DOHH2 (cell line): Measurements from ENCODE around the gene EYA2.

Experiments used
- H3F3A ChIP-seq: fragments of 200-600 bp; sonication (generic), shearing (Covaris generic); 2 replicates; pipeline ENCODE4 v1.6.0; 2016; ENCODE audit warnings: antibody characterized with exemption, mild to moderate bottlenecking; ENCODE audit not compliant: control insufficient read depth, insufficient read depth
- H3K27ac ChIP-seq: fragments of 200-600 bp; sonication (generic); 2 replicates; pipeline ENCODE4 v1.5.1; 2014; ENCODE audit warnings: low read depth, mild to moderate bottlenecking, low read length, moderate library complexity
- H3K27me3 ChIP-seq: fragments of 200-600 bp; sonication (generic); 2 replicates; pipeline ENCODE4 v1.6.1; 2014; ENCODE audit warnings: mild to moderate bottlenecking, low read length, mixed read lengths; ENCODE audit not compliant: control insufficient read depth
- H3K36me3 ChIP-seq: fragments of 200-600 bp; sonication (generic); 2 replicates; pipeline ENCODE4 v1.6.1; 2014; ENCODE audit warnings: mild to moderate bottlenecking, low read length, moderate library complexity, mixed read lengths; ENCODE audit not compliant: control insufficient read depth
- H3K4me1 ChIP-seq: fragments of 200-600 bp; sonication (generic); 2 replicates; pipeline ENCODE4 v1.6.1; 2014; ENCODE audit warnings: mild to moderate bottlenecking, low read length, mixed read lengths; ENCODE audit not compliant: control insufficient read depth
- H3K4me2 ChIP-seq: fragments of 200-600 bp; sonication (generic); 2 replicates; pipeline ENCODE4 v1.6.0; 2014; ENCODE audit warnings: mild to moderate bottlenecking, low read length, moderate library complexity
- H3K4me3 ChIP-seq: fragments of 200-600 bp; sonication (generic); 2 replicates; pipeline ENCODE4 v1.5.1; 2014; ENCODE audit warnings: mild to moderate bottlenecking, low read length, mixed read lengths
- H3K79me2 ChIP-seq: fragments of 200-600 bp; sonication (generic); 2 replicates; pipeline ENCODE4 v1.6.1; 2014; ENCODE audit warnings: mild to moderate bottlenecking, low read length, mixed read lengths; ENCODE audit not compliant: control insufficient read depth
- H3K9me2 ChIP-seq: fragments of 200-600 bp; sonication (generic); replicated peaks from 2 replicates; pipeline ENCODE4 v1.6.1; 2014; ENCODE audit warnings: mild to moderate bottlenecking, low read length, mixed read lengths; ENCODE audit not compliant: control insufficient read depth
- H3K9me3 ChIP-seq: fragments of 200-600 bp; sonication (generic); 2 replicates; pipeline ENCODE4 v1.6.1; 2014; ENCODE audit warnings: antibody characterized with exemption, low read length, mixed read lengths; ENCODE audit not compliant: control insufficient read depth, insufficient read depth
- H4K20me1 ChIP-seq: fragments of 200-600 bp; sonication (generic); 2 replicates; pipeline ENCODE4 v1.6.0; 2014; ENCODE audit warnings: low read depth, mild to moderate bottlenecking, antibody characterized with exemption, low read length, moderate library complexity; ENCODE audit not compliant: control insufficient read depth, insufficient read depth
- CTCF ChIP-seq: fragments of 200-600 bp; sonication (generic); IDR thresholded peaks from one replicate; pipeline ENCODE4 v1.5.1; 2014; ENCODE audit warnings: antibody characterized with exemption, mild to moderate bottlenecking, low read depth, low read length; ENCODE audit not compliant: poor library complexity, severe bottlenecking
- EZH2phosphoT487 ChIP-seq: fragments of 200-600 bp; sonication (generic); IDR thresholded peaks from 2 replicates; pipeline ENCODE4 v1.6.1; 2017; ENCODE audit warnings: borderline replicate concordance, mild to moderate bottlenecking, antibody characterized with exemption, low read length, moderate library complexity, mixed read lengths

EYA2 gene

GRCh38 chr20:46915575-46916257 lies 21.1 kb downstream of the EYA2 start:
- Histone ChIP-seq H3K4me3 (no peak overlapping the region), H3F3A (no peaks in the 10 kb centered on the region)

DNA sequence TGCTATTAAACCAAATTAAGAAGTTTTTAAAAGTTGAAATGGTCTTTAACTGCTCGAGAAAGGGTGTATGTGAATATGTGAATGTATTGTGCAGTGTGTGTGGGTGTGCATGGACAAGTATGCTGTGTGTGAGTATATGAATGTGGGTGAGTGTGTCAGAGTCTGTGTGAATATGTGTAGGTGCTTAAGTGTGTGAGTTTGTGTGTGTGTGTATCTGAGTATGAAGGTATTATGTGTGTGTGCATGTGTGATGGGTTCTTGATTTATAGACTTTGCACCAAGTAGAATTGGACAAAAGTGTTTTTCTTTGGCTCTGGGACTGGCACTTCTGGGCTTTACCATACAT lies 21.6 kb downstream of the EYA2 start:
- TF ChIP-seq EZH2phosphoT487 (no peak), CTCF (no peak)
- Histone ChIP-seq H3K27me3 (0 out of 2 replicates have a peak, but pooled peaks cover 3% of the 10 kb centered on the region), H3K9me2 (no peaks in the 10 kb centered on the region), H3K4me1 (no peaks in the 10 kb centered on the region), H3K4me3 (no peak overlapping the region), H4K20me1 (no peaks in the 10 kb centered on the region), H3F3A (no peaks in the 10 kb centered on the region), H3K9me3 (no peaks in the 10 kb centered on the region), H3K4me2 (no peak overlapping the region), H3K79me2 (no peaks in the 10 kb centered on the region), H3K27ac (no peak overlapping the region), H3K36me3 (no peaks in the 10 kb centered on the region)

More at GRCh38 chr20:46915575-46916257, 21.1 kb downstream of the EYA2 start:
- Histone ChIP-seq H3K36me3 (no peaks in the 10 kb centered on the region), H3K27ac (no peak overlapping the region), H3K4me1 (no peaks in the 10 kb centered on the region), H4K20me1 (no peaks in the 10 kb centered on the region), H3K9me2 (no peaks in the 10 kb centered on the region), H3K79me2 (no peaks in the 10 kb centered on the region), H3K27me3 (0 out of 2 replicates have a peak, but pooled peaks cover 3% of the 10 kb centered on the region), H3K9me3 (no peaks in the 10 kb centered on the region), H3K4me2 (no peak overlapping the region)
- no peak for TF ChIP-seq CTCF
- no peak for TF ChIP-seq EZH2phosphoT487

DNA sequence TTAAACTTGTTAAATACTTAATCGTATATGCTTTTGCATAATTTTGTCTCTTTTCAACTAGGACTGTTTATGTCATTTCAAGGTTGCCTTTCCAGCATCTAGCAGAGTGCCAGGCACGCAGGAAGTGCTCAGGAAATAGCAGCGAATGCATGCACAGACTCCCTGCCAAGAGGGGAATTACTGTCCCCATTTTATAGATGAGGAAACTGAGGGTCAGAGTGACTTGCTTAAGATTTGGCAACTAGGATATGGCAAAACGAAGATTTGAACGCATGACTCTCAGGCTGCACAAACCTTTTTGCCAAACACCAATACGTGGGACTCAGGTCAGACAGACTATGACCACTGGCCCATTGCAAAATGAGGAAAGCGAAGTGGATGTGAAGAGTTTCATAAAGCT lies 22.5 kb downstream of the EYA2 start:
- H3K4me3 ChIP-seq: no peak overlapping the region
- no peak for TF ChIP-seq CTCF
- TF ChIP-seq EZH2phosphoT487: no peak
- no peaks in the 10 kb centered on the region for H3K27me3 ChIP-seq
- no peak overlapping the region for H3K4me2 ChIP-seq
- no peaks in the 10 kb centered on the region for H3K36me3 ChIP-seq
- H3F3A ChIP-seq: no peaks in the 10 kb centered on the region
- H3K9me2 ChIP-seq: no peaks in the 10 kb centered on the region
- no peaks in the 10 kb centered on the region for H4K20me1 ChIP-seq
- no peaks in the 10 kb centered on the region for H3K4me1 ChIP-seq
- no peaks in the 10 kb centered on the region for H3K9me3 ChIP-seq
- H3K79me2 ChIP-seq: no peaks in the 10 kb centered on the region
- no peak overlapping the region for H3K27ac ChIP-seq
